Effector memory CD4-positive, alpha-beta T cell (primary cell): ENCODE measurements around the gene ASCC1.
"Not testable (repeated sequence)": the region's sequence is repeated elsewhere in the genome, so short reads cannot be mapped to it uniquely, and the experiment has no call there.

ENCODE experiments used
- DNase-seq, 3 donors: peaks; one replicate each; pipeline ENCODE4 v3.0.0-alpha.2; 2020
- H3K27ac ChIP-seq: 2 replicates; pipeline ENCODE4 v1.7.0; 2013; ENCODE audit warnings: mild to moderate bottlenecking, low read length, moderate library complexity; ENCODE audit not compliant: insufficient read depth, poor library complexity, severe bottlenecking
- H3K27me3 ChIP-seq: replicated peaks from 2 replicates; pipeline ENCODE4 v1.7.0; 2013; ENCODE audit warnings: mild to moderate bottlenecking, low read length; ENCODE audit not compliant: insufficient read depth, control insufficient read depth, poor library complexity, severe bottlenecking
- H3K36me3 ChIP-seq: 2 replicates; pipeline ENCODE4 v1.7.0; 2013; ENCODE audit warnings: mild to moderate bottlenecking, low read length, moderate library complexity; ENCODE audit not compliant: control insufficient read depth, insufficient read depth
- H3K4me1 ChIP-seq: 2 replicates; pipeline ENCODE4 v1.7.0; 2013; ENCODE audit warnings: low read length, mild to moderate bottlenecking; ENCODE audit not compliant: control insufficient read depth, insufficient read depth, poor library complexity, severe bottlenecking
- H3K4me3 ChIP-seq: 2 replicates; pipeline ENCODE4 v1.7.0; 2013; ENCODE audit warnings: low read length, low read depth, mild to moderate bottlenecking; ENCODE audit not compliant: insufficient read depth, poor library complexity, severe bottlenecking
- H3K9me3 ChIP-seq: 2 replicates; pipeline ENCODE4 v1.7.0; 2013; ENCODE audit warnings: mild to moderate bottlenecking, low read length, moderate library complexity; ENCODE audit not compliant: control insufficient read depth

Gene ASCC1

GRCh38 chr10:72235544-72236279, 19.6 kb upstream of the ASCC1 start:
- Histone ChIP-seq H3K27me3 (no peaks in the 10 kb centered on the region), H3K36me3 (peaks cover 45% of the 10 kb centered on the region), H3K9me3 (no peaks in the 10 kb centered on the region), H3K27ac (no peak overlapping the region), H3K4me1 (no peaks in the 10 kb centered on the region), H3K4me3 (no peak overlapping the region)
- no peak for DNase-seq

GRCh38 chr10:72234560-72235095, 18.6 kb upstream of the ASCC1 start:
- peaks cover 46% of the 10 kb centered on the region for H3K36me3 ChIP-seq
- no peaks in the 10 kb centered on the region for H3K27me3 ChIP-seq
- no peak overlapping the region for H3K27ac ChIP-seq
- no peak for DNase-seq
- H3K9me3 ChIP-seq, result no peaks in the 10 kb centered on the region
- no peak overlapping the region for H3K4me3 ChIP-seq
- H3K4me1 ChIP-seq, result no peaks in the 10 kb centered on the region

- Histone ChIP-seq H3K36me3 (peaks cover 46% of the 10 kb centered on the region), H3K4me3 (no peak overlapping the region), H3K4me1 (peaks cover 2% of the 10 kb centered on the region), H3K9me3 (no peaks in the 10 kb centered on the region), H3K27me3 (no peaks in the 10 kb centered on the region), H3K27ac (no peak overlapping the region)
- DNase-seq, result no peak
Measured at GRCh38 chr10:72233621-72234020, 17.5 kb upstream of the ASCC1 start.

GRCh38 chr10:72229261-72230251, 13.5 kb upstream of the ASCC1 start:
- DNase-seq, result no peak
- Histone ChIP-seq H3K36me3 (peaks cover 31% of the 10 kb centered on the region), H3K4me1 (peaks cover 7% of the 10 kb centered on the region), H3K27ac (no peak overlapping the region), H3K27me3 (no peaks in the 10 kb centered on the region), H3K4me3 (no peak overlapping the region), H3K9me3 (no peaks in the 10 kb centered on the region)

- peaks cover 29% of the 10 kb centered on the region for H3K36me3 ChIP-seq
- H3K27ac ChIP-seq, result no peak overlapping the region
Measured at GRCh38 chr10:72228318-72228751, 12.3 kb upstream of the ASCC1 start.

GRCh38 chr10:72227826-72228225, 11.8 kb upstream of the ASCC1 start:
- H3K36me3 ChIP-seq, result peaks cover 24% of the 10 kb centered on the region
- peaks cover 7% of the 10 kb centered on the region for H3K4me1 ChIP-seq

More at GRCh38 chr10:72228318-72228751, 12.3 kb upstream of the ASCC1 start:
- Histone ChIP-seq H3K4me1 (peaks cover 7% of the 10 kb centered on the region), H3K27me3 (no peaks in the 10 kb centered on the region), H3K9me3 (no peaks in the 10 kb centered on the region), H3K4me3 (no peak overlapping the region)
- DNase-seq, result no peak

GRCh38 chr10:72226418-72227027, 10.4 kb upstream of the ASCC1 start:
- no peak for DNase-seq
- Histone ChIP-seq H3K4me3 (no peak overlapping the region), H3K27ac (no peak overlapping the region), H3K27me3 (no peaks in the 10 kb centered on the region), H3K4me1 (peaks cover 7% of the 10 kb centered on the region), H3K9me3 (no peaks in the 10 kb centered on the region), H3K36me3 (peaks cover 21% of the 10 kb centered on the region)

More at GRCh38 chr10:72227826-72228225, 11.8 kb upstream of the ASCC1 start:
- no peak overlapping the region for H3K27ac ChIP-seq
- DNase-seq, result no peak
- H3K4me3 ChIP-seq, result no peak overlapping the region
- H3K27me3 ChIP-seq, result no peaks in the 10 kb centered on the region
- no peaks in the 10 kb centered on the region for H3K9me3 ChIP-seq

GRCh38 chr10:72224191-72224590, 8.1 kb upstream of the ASCC1 start:
- H3K4me1 ChIP-seq, H3K27ac ChIP-seq: not testable (repeated sequence)

GRCh38 chr10:72223743-72224101, 7.6 kb upstream of the ASCC1 start:
- H3K36me3 ChIP-seq, result peaks cover 16% of the 10 kb centered on the region
- H3K27ac ChIP-seq, result no peak overlapping the region
- H3K9me3 ChIP-seq, result no peaks in the 10 kb centered on the region
- H3K4me3 ChIP-seq, result no peak overlapping the region
- H3K4me1 ChIP-seq, result peaks cover 6% of the 10 kb centered on the region
- H3K27me3 ChIP-seq, result no peaks in the 10 kb centered on the region
- DNase-seq, result no peak

More at GRCh38 chr10:72224191-72224590, 8.1 kb upstream of the ASCC1 start:
- H3K27me3 ChIP-seq, H3K9me3 ChIP-seq, DNase-seq, H3K4me3 ChIP-seq: not testable (repeated sequence)
- H3K36me3 ChIP-seq, result peaks cover 16% of the 10 kb centered on the region
